GM19438 (cell line): Measurements from ENCODE around the gene L3MBTL4.
"Not testable (repeated sequence)": the region's sequence is repeated elsewhere in the genome, so short reads cannot be mapped to it uniquely, and the experiment has no call there.

Experiments used
- ATAC-seq: cut with Tn5 transposase; IDR thresholded peaks from one replicate; pipeline ENCODE4 v1.9.1; 2021; ENCODE audit warnings: low read depth; ENCODE audit not compliant: unreplicated experiment

Gene L3MBTL4

GRCh38 chr18:6120820-6121279 lies 293.9 kb downstream of the L3MBTL4 start:
- ATAC-seq = no peak

GRCh38 chr18:6119761-6120160 lies 294.9 kb downstream of the L3MBTL4 start:
- ATAC-seq = no peak

- ATAC-seq = no peak
Measured at GRCh38 chr18:6118080-6118479, 296.6 kb downstream of the L3MBTL4 start.

- ATAC-seq = no peak
Measured at GRCh38 chr18:6115710-6116109, 299.0 kb downstream of the L3MBTL4 start.

GRCh38 chr18:6113650-6114049 lies 301.1 kb downstream of the L3MBTL4 start:
- no peak for ATAC-seq

- no peak for ATAC-seq
Measured at GRCh38 chr18:6111726-6112125, 303.0 kb downstream of the L3MBTL4 start.

- no peak for ATAC-seq
Measured at GRCh38 chr18:6109743-6110142, 305.0 kb downstream of the L3MBTL4 start.

- ATAC-seq = no peak
Measured at GRCh38 chr18:6107794-6108193, 306.9 kb downstream of the L3MBTL4 start.

- no peak for ATAC-seq
Measured at GRCh38 chr18:6106091-6106685, 308.5 kb downstream of the L3MBTL4 start.

GRCh38 chr18:6103741-6104140 lies 311.0 kb downstream of the L3MBTL4 start:
- ATAC-seq = no peak

- no peak for ATAC-seq
Measured at GRCh38 chr18:6096730-6097129, 318.0 kb downstream of the L3MBTL4 start.

- no peak for ATAC-seq
Measured at GRCh38 chr18:6088432-6088831, 326.3 kb downstream of the L3MBTL4 start.

- ATAC-seq = no peak
Measured at GRCh38 chr18:6086731-6087130, 328.0 kb downstream of the L3MBTL4 start.

GRCh38 chr18:6079406-6079805 lies 335.3 kb downstream of the L3MBTL4 start:
- ATAC-seq = no peak

- ATAC-seq = no peak
Measured at GRCh38 chr18:6078877-6079276, 335.8 kb downstream of the L3MBTL4 start.

- ATAC-seq = not testable (repeated sequence)
Measured at GRCh38 chr18:6072423-6072822, 342.3 kb downstream of the L3MBTL4 start.

- no peak for ATAC-seq
Measured at GRCh38 chr18:6069539-6069938, 345.2 kb downstream of the L3MBTL4 start.

GRCh38 chr18:6069103-6069502 lies 345.6 kb downstream of the L3MBTL4 start:
- no peak for ATAC-seq

GRCh38 chr18:6060149-6060548 lies 354.6 kb downstream of the L3MBTL4 start:
- no peak for ATAC-seq

GRCh38 chr18:6059551-6059950 lies 355.2 kb downstream of the L3MBTL4 start:
- ATAC-seq = no peak

- no peak for ATAC-seq
Measured at GRCh38 chr18:6058941-6059340, 355.8 kb downstream of the L3MBTL4 start.

- ATAC-seq = no peak
Measured at GRCh38 chr18:6057604-6058003, 357.1 kb downstream of the L3MBTL4 start.
